ENCODE measurements around the gene CDH13. TPM values are rescaled to one million over a fixed set of nuclear protein-coding genes. Genes with fewer than 3 reads are reported as not detected.

The CDH13 gene
- total and polyA plus RNA-seq, 2 experiments from 2014 or later: 2.9 to 4.8 TPM

- H3K4me1 ChIP-seq (ENCODE audit: low read depth): no peaks in the 10 kb centered on the region
- H3K9me3 ChIP-seq (ENCODE audit: low read depth): no peaks in the 10 kb centered on the region
- no peak for DNase-seq (ENCODE audit: low read depth in 1 of 2, low spot score in 1 of 2)
- no peak for TF ChIP-seq CTCF (IDR thresholded peaks at IDR 0.05; ENCODE audit: low read depth, low read length)
- no peaks in the 10 kb centered on the region for H3K36me3 ChIP-seq
- H3K4me3 ChIP-seq: no peak overlapping the region
- H3K27me3 ChIP-seq: no peaks in the 10 kb centered on the region
- no peak overlapping the region for H3K27ac ChIP-seq
These were observed 1088.6 kb downstream of the CDH13 start for GRCh38 chr16:83715217-83715920.

- no peaks in the 10 kb centered on the region for H3K4me1 ChIP-seq (ENCODE audit: low read depth)
- no peak overlapping the region for H3K27ac ChIP-seq
- TF ChIP-seq CTCF (IDR thresholded peaks at IDR 0.05; ENCODE audit: low read depth, low read length): no peak
- no peak overlapping the region for H3K4me3 ChIP-seq
- H3K9me3 ChIP-seq (ENCODE audit: low read depth): no peaks in the 10 kb centered on the region
- DNase-seq (ENCODE audit: low read depth in 1 of 2, low spot score in 1 of 2): no peak
- no peaks in the 10 kb centered on the region for H3K36me3 ChIP-seq
- H3K27me3 ChIP-seq: no peaks in the 10 kb centered on the region
These were observed 1090.5 kb downstream of the CDH13 start for GRCh38 chr16:83717308-83717707.

- no peaks in the 10 kb centered on the region for H3K4me1 ChIP-seq (ENCODE audit: low read depth)
- H3K9me3 ChIP-seq (ENCODE audit: low read depth): no peaks in the 10 kb centered on the region
- no peak overlapping the region for H3K27ac ChIP-seq
These were observed 1091.0 kb downstream of the CDH13 start for GRCh38 chr16:83717814-83718213.

GRCh38 chr16:83720213-83720612 lies 1093.4 kb downstream of the CDH13 start:
- no peak for DNase-seq (ENCODE audit: low read depth in 1 of 2, low spot score in 1 of 2)
- no peak for TF ChIP-seq CTCF (IDR thresholded peaks at IDR 0.05; ENCODE audit: low read depth, low read length)

More at GRCh38 chr16:83717814-83718213, 1091.0 kb downstream of the CDH13 start:
- DNase-seq (ENCODE audit: low read depth in 1 of 2, low spot score in 1 of 2): peak in 1 of 2 donors; percentile 36
- no peak overlapping the region for H3K4me3 ChIP-seq
- no peaks in the 10 kb centered on the region for H3K27me3 ChIP-seq
- TF ChIP-seq CTCF (IDR thresholded peaks at IDR 0.05; ENCODE audit: low read depth, low read length): no peak
- H3K36me3 ChIP-seq: no peaks in the 10 kb centered on the region

GRCh38 chr16:83720981-83721380 lies 1094.2 kb downstream of the CDH13 start:
- Histone ChIP-seq H3K27ac (no peak overlapping the region), H3K36me3 (no peaks in the 10 kb centered on the region)
- no peak for TF ChIP-seq CTCF (IDR thresholded peaks at IDR 0.05; ENCODE audit: low read depth, low read length)

More at GRCh38 chr16:83720213-83720612, 1093.4 kb downstream of the CDH13 start:
- Histone ChIP-seq H3K9me3 (ENCODE audit: low read depth) (no peaks in the 10 kb centered on the region), H3K27me3 (no peaks in the 10 kb centered on the region), H3K4me3 (no peak overlapping the region), H3K27ac (no peak overlapping the region), H3K4me1 (ENCODE audit: low read depth) (no peaks in the 10 kb centered on the region), H3K36me3 (no peaks in the 10 kb centered on the region)

More at GRCh38 chr16:83720981-83721380, 1094.2 kb downstream of the CDH13 start:
- no peak overlapping the region for H3K4me3 ChIP-seq
- H3K4me1 ChIP-seq (ENCODE audit: low read depth): no peaks in the 10 kb centered on the region
- no peaks in the 10 kb centered on the region for H3K9me3 ChIP-seq (ENCODE audit: low read depth)
- no peak for DNase-seq (ENCODE audit: low read depth in 1 of 2, low spot score in 1 of 2)
- H3K27me3 ChIP-seq: no peaks in the 10 kb centered on the region

All from cardiac muscle cell (in vitro differentiated cells and primary cell).